HPDE6-E6E7 (cell line): ENCODE measurements around the gene EXOC7.

ENCODE experiments used
- DNase-seq: peaks from one replicate; pipeline ENCODE4 v3.0.0; 2011; ENCODE audit warnings: missing footprints; ENCODE audit errors: extremely low spot score

Gene EXOC7

DNA sequence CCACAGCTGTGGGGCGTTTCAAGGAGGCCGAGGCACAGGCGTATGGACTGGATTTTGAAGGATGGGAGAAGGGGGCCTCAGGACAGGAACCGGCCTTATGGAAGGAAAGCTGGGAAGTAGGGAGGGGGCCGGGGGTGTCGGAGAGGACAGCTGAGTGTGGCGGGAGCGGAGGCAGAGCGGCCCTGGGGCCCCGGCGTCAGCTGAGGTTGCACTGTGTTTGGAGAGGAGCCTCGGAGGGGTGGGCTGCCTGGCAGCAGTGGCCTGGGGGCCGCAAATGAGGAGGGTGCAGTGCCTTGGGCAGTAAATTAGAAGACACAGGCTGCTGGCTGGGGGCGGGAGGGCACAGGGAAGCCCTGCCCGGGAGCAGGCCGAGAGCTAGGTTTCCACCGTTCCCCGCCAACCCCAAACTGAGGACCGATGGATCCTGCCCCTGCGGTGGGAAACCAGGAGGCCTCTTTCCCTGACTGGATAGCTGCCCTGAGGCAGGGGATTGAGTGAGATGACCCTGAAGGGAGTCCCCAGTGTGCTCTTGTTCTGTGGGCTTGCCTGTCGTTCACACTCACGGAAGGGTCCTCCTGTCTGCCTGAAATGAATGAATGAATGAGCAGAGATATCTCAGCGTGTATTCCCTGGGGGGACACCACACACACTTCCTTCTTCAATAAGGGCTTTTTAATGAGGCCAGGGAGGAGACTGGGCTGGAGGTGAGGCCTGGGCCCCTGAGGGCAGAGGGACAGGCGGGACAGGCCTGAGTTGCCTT is 19.0 kb upstream of the EXOC7 start:
- DNase-seq = no peak

GRCh38 chr17:76121932-76122430 is 18.4 kb upstream of the EXOC7 start:
- no peak for DNase-seq

DNA sequence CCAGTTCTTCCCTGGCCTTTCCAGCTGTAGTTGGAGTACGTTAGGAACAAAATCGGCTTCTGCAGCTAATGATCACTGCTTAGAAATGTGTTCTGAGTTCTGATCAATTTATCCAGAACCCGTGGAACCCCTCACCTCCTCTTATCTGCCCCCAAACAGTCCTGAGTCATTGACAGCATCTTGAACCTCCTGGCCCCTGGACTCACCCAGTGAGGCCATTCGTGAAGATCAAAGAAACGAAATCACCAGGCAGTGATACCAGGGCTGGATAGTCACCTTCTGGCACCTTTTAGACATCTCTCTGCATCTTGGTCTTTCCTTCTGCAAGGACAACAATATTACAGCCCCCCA is 17.0 kb upstream of the EXOC7 start:
- DNase-seq = no peak

GRCh38 chr17:76119409-76120371 is 16.1 kb upstream of the EXOC7 start:
- DNase-seq = no peak

- DNase-seq = no peak
Observed at GRCh38 chr17:76115138-76115754, 11.7 kb upstream of the EXOC7 start.

DNA sequence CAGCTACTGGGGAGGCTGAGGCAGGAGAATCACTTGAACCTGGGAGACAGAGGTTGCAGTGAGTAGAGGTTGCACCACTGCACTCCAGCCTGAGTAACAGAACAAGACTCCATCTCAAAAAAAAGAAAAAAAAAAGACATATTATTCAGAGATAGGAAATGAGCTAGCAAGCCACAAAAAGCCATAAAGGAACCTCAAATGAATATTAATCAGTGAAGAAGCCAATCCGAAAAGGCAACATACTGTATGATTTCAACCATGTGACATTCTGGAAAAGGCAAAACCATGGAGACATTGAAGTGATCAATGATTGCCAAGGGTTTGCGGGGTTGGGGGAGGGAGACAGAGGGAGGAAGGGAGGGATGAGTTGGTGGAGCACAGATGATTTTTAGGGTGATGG is 8.4 kb upstream of the EXOC7 start:
- DNase-seq = no peak

- no peak for DNase-seq
Observed at GRCh38 chr17:76107509-76107908, 3.9 kb upstream of the EXOC7 start.

DNA sequence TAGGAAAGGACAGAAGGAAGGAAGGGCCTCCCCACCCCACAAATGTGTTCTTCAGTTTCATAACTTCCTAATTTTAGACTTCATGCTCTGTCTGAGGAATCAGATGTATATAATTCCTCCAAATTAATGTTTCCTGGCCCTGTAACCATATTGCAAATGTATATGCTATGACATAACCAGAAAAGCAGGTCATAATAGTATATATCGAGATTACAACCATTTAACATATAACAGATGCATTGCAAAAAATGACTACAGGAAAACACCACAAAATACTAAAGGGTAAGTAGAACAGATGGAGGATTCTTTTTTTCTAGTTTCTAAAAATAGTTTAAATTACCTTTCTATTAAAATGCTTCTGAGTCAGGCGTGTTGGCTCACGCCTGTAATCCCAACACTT is 3.1 kb upstream of the EXOC7 start:
- DNase-seq = no peak

- no peak for DNase-seq
Observed at GRCh38 chr17:76104896-76105231, 1.3 kb upstream of the EXOC7 start.

GRCh38 chr17:76104140-76104895 is 731 bp upstream of the EXOC7 start:
- DNase-seq = no peak

DNA sequence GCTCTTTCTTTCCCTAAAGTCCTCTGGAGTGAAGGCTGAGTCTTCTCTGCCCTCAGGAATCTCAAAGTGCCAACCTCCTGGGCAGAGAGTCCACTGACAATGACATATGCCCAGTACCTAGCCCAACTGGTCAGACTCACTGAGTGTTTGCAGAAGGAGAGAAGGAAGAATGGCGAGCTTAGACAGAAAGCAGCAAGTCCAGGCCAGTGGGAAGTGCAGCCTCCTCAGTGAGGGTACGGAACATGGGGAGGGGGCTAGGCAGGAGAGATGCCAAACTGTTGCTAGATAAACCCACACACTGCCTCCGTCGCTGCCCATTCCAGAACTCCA is 678 bp downstream of the EXOC7 start:
- DNase-seq = no peak

- DNase-seq = no peak
Observed at GRCh38 chr17:76097716-76098295, 5.8 kb downstream of the EXOC7 start.

- DNase-seq = no peak
Observed at GRCh38 chr17:76095943-76096342, 7.6 kb downstream of the EXOC7 start.

- no peak for DNase-seq
Observed at GRCh38 chr17:76094046-76094445, 9.5 kb downstream of the EXOC7 start.

DNA sequence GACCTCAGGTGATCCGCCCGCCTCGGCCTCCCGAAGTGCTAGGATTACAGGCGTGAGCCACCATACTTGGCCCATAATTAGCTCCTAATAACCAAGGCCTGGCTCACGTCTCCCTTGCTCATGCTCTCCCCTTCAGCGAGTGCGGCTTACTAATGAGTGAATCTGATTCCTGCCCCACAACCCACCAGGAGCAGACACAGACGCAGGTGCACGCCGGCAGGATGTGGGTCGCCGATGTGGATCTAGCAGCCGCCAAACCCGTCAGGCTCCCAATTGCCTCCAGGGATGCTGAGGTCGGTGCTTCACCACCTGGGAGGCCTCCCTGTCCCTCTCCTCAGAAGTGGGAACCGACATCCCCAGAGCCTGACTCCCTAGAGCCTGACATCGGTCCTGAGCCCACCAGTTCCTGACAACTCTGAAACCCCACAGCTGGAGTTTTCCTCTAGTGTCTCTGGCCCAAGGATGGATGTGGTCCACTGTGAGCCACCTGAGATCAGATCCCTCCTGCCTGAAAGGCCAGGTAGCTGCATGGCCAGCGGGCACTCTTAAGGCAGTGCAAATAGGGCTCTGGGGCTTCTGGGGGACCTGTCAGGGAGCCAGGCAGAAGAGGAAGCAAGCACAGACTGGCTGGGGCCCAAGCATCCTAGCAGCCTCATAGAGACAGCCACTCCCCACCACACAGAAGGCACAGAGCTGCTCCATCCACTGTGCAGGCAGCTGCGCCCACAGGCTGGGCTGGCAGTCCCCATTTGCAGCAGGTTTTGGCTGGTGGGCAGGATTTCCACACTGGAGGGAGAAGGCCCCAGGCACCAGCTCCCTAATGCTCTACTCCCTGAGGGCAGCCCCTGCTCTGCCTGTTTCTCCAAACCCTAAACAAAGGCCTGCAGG is 10.8 kb downstream of the EXOC7 start:
- no peak for DNase-seq

- no peak for DNase-seq
Observed at GRCh38 chr17:76091526-76092286, 11.9 kb downstream of the EXOC7 start.

- DNase-seq = no peak
Observed at GRCh38 chr17:76090517-76091129, 13.0 kb downstream of the EXOC7 start.

DNA sequence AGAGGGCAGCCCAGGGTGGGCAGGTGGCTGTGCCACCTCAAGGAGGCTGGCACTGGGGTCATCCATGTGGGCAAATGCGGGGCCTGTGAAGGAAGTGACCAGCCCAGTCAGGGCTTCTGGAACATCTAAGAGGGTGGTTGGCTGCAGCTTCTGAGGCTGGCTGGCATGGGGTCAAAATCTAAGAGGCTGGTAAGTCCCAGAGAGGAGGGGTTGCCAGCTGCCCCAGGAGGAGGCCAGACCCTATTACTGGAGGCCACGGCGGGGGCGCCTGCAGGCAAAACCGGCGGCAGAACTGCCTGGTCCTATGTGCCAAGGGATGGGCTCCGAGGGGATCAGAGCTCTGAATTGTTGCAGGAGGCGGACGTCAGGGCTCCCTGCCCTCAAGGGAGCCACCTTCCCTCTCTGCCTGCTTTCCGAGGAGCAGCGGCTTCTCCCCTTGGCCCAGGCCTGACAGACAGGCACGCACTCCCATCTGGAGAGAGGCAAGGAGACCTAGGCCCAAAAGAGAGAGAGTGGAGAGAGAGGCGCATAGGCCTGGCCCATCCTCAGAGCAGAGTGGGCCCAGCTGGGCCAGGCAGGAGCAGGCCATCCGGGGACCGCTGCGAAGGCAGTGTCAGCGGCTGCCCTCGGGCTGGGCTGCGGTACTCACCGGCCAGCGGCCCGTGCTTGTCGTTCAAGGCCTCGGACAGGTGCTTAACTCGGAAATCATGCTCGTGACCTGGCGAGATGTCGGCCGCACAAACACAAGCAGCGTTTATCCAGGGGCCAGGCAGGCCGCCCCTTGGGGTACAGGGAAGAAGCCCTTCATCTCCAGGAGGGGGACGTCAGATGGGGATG is 13.7 kb downstream of the EXOC7 start:
- DNase-seq = no peak
